Psoas muscle (tissue), 8 donors: ENCODE results near the gene STARD10. TPM values are rescaled to one million over a fixed set of nuclear protein-coding genes. Genes with fewer than 3 reads are reported as not detected.

Source experiments
- ATAC-seq, 4 donors: fragments of 200-7000 bp; cut with Tn5 transposase; one replicate each; pipeline ENCODE4 v1.9.1; 2020; ENCODE audit warnings: moderate library complexity in 3 of 4, mild to moderate bottlenecking in 2 of 4
- DNase-seq, 2 donors: peaks; one replicate each; pipeline ENCODE4 v3.0.0-alpha.2; 2020
- H3K27ac ChIP-seq: fragments of 200-600 bp; one replicate; pipeline ENCODE4 v1.8.0; 2022
- H3K27me3 ChIP-seq, 3 donors: fragments of 200-600 bp in 1 of 3; one replicate each; pipeline versions ENCODE4 v1.6.1 to v1.8.0; 2013 to 2022; ENCODE audit warnings: low read length in 2 of 3, mild to moderate bottlenecking in 2 of 3, moderate library complexity in 1 of 3; ENCODE audit not compliant: insufficient read depth in 3 of 3
- H3K36me3 ChIP-seq, 2 donors: fragments of 200-600 bp in 1 of 2; one replicate each; pipeline versions ENCODE4 v1.6.1 to v1.8.0; 2013 to 2022; ENCODE audit warnings: low read depth in 1 of 2, mild to moderate bottlenecking in 1 of 2, moderate library complexity in 1 of 2; ENCODE audit not compliant: insufficient read depth in 1 of 2
- H3K4me1 ChIP-seq: fragments of 200-600 bp; one replicate; pipeline ENCODE4 v1.8.0; 2022
- H3K4me3 ChIP-seq: fragments of 200-600 bp; one replicate; pipeline ENCODE4 v1.8.0; 2022; ENCODE audit warnings: mild to moderate bottlenecking
- H3K9me3 ChIP-seq: fragments of 200-600 bp; one replicate; pipeline ENCODE4 v1.8.0; 2022
- WGBS, 3 donors: extraction: QIAGEN DNeasy Blood & Tissue Kit; methylation state at CpG; one replicate each; pipeline versions ENCODE4 v1.1.6 to v1.1.7; 2013; 5-methylcytosine and 5-hydroxymethylcytosine counted together
- intact Hi-C, 2 donors: fragments of 100-400 bp; cut with DNase I; formaldehyde crosslinking; loops; one replicate each; pipeline versions ENCODE4 v1.11.0 to v1.14.2; 2022
- polyA plus RNA-seq, 3 donors: library from polyadenylated mRNA; stranded (reverse); fragments of 200-250 nt; gene quantifications; one replicate each; pipeline ENCODE4 v1.2.3, GENCODE V29; 2013
- total RNA-seq, 4 donors: library from RNA; stranded (reverse); fragmentation: NEBNext Ultra II Directional in 2 of 4; extraction: Animal tissue kit (Norgen Biotek cat#: 25700) in 2 of 4; gene quantifications; one replicate each; pipeline versions ENCODE4 v1.2.1 to v1.2.4, GENCODE V29; 2021 to 2023
- TF ChIP-seq, protein P1 (sequence below): fragments of 200-600 bp; IDR thresholded peaks from one replicate; pipeline ENCODE4 v1.8.0; 2022; ENCODE audit warnings: antibody characterized with exemption
- donor health status: healthy with polysubstance abuse.
- donor health status: DM: no; HTN: no; CAD: no; lungs with moderate emphysema.
- donor health status: Bipolar disorder and iron deficiency.
- donor health status: healthy.
- donor health status: DM: yes; HTN: yes; CAD: no.
- donor health status: DM: no; HTN: no; CAD: no.
- donor health status: DM: no; HTN: no; CAD: no.
- donor health status: DM: yes; HTN: yes; CAD: no.

Gene STARD10
- total and polyA plus RNA-seq, 7 donors: 18.6 to 99.9 (median 57.3) TPM

DNA sequence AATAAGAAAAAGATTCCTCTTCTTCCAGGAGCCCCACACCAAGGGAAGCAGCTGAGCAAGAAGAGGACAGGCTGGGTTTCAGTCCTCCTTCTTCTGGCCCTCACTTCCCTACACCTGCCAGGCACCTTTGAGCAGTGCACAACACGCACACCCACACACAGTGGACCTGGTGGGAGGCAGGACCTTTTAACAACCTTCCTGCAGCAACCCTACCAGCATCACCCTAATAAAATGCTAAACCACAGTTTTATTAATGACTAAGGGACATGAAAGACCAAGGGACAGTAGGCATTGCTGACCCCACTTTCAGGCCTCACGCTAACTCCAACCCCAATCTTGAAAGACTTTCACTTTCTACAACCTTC, 53.8 kb downstream of the STARD10 start:
- TF ChIP-seq, protein P1, sequence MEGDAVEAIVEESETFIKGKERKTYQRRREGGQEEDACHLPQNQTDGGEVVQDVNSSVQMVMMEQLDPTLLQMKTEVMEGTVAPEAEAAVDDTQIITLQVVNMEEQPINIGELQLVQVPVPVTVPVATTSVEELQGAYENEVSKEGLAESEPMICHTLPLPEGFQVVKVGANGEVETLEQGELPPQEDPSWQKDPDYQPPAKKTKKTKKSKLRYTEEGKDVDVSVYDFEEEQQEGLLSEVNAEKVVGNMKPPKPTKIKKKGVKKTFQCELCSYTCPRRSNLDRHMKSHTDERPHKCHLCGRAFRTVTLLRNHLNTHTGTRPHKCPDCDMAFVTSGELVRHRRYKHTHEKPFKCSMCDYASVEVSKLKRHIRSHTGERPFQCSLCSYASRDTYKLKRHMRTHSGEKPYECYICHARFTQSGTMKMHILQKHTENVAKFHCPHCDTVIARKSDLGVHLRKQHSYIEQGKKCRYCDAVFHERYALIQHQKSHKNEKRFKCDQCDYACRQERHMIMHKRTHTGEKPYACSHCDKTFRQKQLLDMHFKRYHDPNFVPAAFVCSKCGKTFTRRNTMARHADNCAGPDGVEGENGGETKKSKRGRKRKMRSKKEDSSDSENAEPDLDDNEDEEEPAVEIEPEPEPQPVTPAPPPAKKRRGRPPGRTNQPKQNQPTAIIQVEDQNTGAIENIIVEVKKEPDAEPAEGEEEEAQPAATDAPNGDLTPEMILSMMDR: no peak
- H3K27me3 ChIP-seq: no peaks in the 10 kb centered on the region
- H3K4me1 ChIP-seq: peaks cover 12% of the 10 kb centered on the region
- no peak overlapping the region for H3K27ac ChIP-seq
- no peak overlapping the region for H3K4me3 ChIP-seq
- intact Hi-C loops: no loop called here
- H3K36me3 ChIP-seq: no peaks in the 10 kb centered on the region
- 94 to 98% (median 96%) methylated on average over 2 of the region's 2 CpGs for WGBS, 3 donors
- H3K9me3 ChIP-seq: no peaks in the 10 kb centered on the region
- DNase-seq (peak in 1 of 2 donors; percentile 30), ATAC-seq (no peak)

DNA sequence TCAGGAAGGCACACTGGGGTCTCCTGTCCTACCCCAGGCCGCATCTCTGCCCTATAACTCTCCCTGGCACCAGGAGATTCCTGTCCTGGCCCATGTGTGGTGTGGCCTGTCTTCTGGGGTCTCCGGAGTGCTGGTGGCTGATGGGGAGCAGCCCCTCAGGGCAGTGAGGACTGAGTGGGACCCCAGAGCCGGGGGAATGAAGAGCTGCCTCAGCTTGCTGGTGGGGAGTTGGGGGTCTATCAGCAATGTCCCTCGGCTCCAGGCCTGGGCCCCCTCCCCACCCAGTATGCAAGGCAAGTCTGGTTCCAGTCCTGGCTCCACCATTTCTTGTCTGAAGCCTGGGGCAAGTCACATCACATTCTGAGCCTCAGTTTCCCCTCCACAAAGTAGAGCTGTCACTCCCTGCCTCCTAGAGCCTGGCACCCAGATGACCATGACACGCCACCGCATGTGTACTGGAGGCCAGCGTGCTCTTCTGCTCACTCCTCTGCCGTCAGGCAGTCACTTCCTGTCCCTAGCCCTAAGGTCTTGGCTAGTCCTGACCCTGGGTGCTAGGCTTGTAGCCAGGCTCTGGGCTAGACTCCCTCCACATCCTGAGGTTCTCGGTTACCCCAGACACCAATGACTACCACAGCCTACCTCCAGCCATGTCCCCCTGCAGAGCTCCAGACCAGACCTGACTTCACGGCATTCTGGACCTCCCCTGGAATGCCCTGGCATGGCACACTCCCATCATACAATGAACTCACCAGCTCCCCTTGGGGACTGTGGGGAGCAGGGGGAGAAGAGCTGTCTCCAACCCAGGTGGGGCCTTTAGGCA, 54.4 kb downstream of the STARD10 start:
- H3K27ac ChIP-seq: peak overlapping the region; percentile 9

GRCh38 chr11:72738199-72739141, 55.4 kb downstream of the STARD10 start:
- no peak overlapping the region for H3K27ac ChIP-seq
- DNase-seq: peak; percentile 52 to 63
- no peaks in the 10 kb centered on the region for H3K9me3 ChIP-seq
- WGBS, 3 donors: 89 to 93% (median 90%) methylated on average over 11 of the region's 11 CpGs
- peak in 1 of 4 donors; percentile 22 for ATAC-seq
- TF ChIP-seq, protein P1: no peak
- H3K4me3 ChIP-seq: peak overlapping the region; percentile 4
- intact Hi-C loops: no loop called here
- H3K36me3 ChIP-seq: no peaks in the 10 kb centered on the region
- H3K4me1 ChIP-seq: peaks cover 12% of the 10 kb centered on the region
- no peaks in the 10 kb centered on the region for H3K27me3 ChIP-seq

More for the DNA sequence above, 54.4 kb downstream of the STARD10 start:
- H3K36me3 ChIP-seq: no peaks in the 10 kb centered on the region
- intact Hi-C loops: no loop called here
- 87 to 93% (median 88%) methylated on average over 10 of the region's 10 CpGs for WGBS, 3 donors
- H3K4me1 ChIP-seq: peaks cover 12% of the 10 kb centered on the region
- TF ChIP-seq, protein P1: no peak
- no peaks in the 10 kb centered on the region for H3K9me3 ChIP-seq
- DNase-seq: peak in 1 of 2 donors; percentile 51
- H3K27me3 ChIP-seq: no peaks in the 10 kb centered on the region
- no peak overlapping the region for H3K4me3 ChIP-seq
- ATAC-seq: no peak

GRCh38 chr11:72737336-72737735, 56.5 kb downstream of the STARD10 start:
- Histone ChIP-seq H3K27me3 (no peaks in the 10 kb centered on the region), H3K4me1 (peaks cover 7% of the 10 kb centered on the region), H3K27ac (peak overlapping the region; percentile 61), H3K36me3 (no peaks in the 10 kb centered on the region), H3K4me3 (no peak overlapping the region), H3K9me3 (no peaks in the 10 kb centered on the region)
- DNase-seq (peak in 1 of 2 donors; percentile 6), ATAC-seq (no peak)
- intact Hi-C loops: no loop called here
- 94 to 100% (median 95%) methylated on average over 1 of the region's 1 CpG for WGBS, 3 donors
- TF ChIP-seq, protein P1: no peak
